OCI-LY7 (cell line): Measurements from ENCODE around the gene KLHL17. TPM values are rescaled to one million over a fixed set of nuclear protein-coding genes. Genes with fewer than 3 reads are reported as not detected.

ENCODE experiments used
- BruUV-seq: library from RNA; stranded (reverse); fragments of 400-500 nt; replicated peaks from 2 replicates; lab custom pipeline; 2021; lab: Mats Ljungman, UMichigan
- CTCF ChIA-PET: fragments of 300-600 bp; sonication (Branson Sonifier 250); formaldehyde crosslinking; loops from one replicate; lab custom pipeline; 2022; ENCODE audit warnings: antibody characterized with exemption; ENCODE audit not compliant: unreplicated experiment; lab: Charles Lee
- POLR2A ChIA-PET: fragments of 300-600 bp; sonication (Branson Sonifier 250); formaldehyde crosslinking; loops from one replicate; lab custom pipeline; 2022; ENCODE audit warnings: antibody characterized with exemption; lab: Charles Lee
- DNase-seq: peaks from one replicate; pipeline ENCODE4 v3.0.0-alpha.2; 2015; ENCODE audit warnings: low spot score
- H2AFZ ChIP-seq: fragments of 200-600 bp; sonication (generic), shearing (Covaris generic); 2 replicates; pipeline ENCODE4 v1.6.1; 2014; ENCODE audit warnings: mild to moderate bottlenecking, antibody characterized with exemption, low read length, moderate library complexity
- H3K27ac ChIP-seq: fragments of 200-600 bp; sonication (generic); 2 replicates; pipeline ENCODE4 v1.5.1; 2014; ENCODE audit warnings: mixed run types, low read depth, mild to moderate bottlenecking, moderate library complexity, low read length, inconsistent platforms; ENCODE audit not compliant: poor library complexity, severe bottlenecking
- H3K36me3 ChIP-seq: fragments of 200-600 bp; sonication (generic); 2 replicates; pipeline ENCODE4 v1.6.1; 2014; ENCODE audit warnings: mild to moderate bottlenecking, antibody characterized with exemption, low read length, moderate library complexity, mixed read lengths; ENCODE audit not compliant: insufficient read depth
- H3K4me1 ChIP-seq: fragments of 200-600 bp; sonication (generic); 2 replicates; pipeline ENCODE4 v1.5.1; 2014; ENCODE audit warnings: mild to moderate bottlenecking, low read length; ENCODE audit not compliant: insufficient read depth, poor library complexity, severe bottlenecking
- H3K4me2 ChIP-seq: fragments of 200-600 bp; sonication (generic); 2 replicates; pipeline ENCODE4 v1.6.1; 2014; ENCODE audit warnings: mild to moderate bottlenecking, low read length
- H3K4me3 ChIP-seq: fragments of 200-600 bp; sonication (generic); 2 replicates; pipeline ENCODE4 v1.5.1; 2014; ENCODE audit warnings: mild to moderate bottlenecking, low read depth, low read length; ENCODE audit not compliant: poor library complexity, severe bottlenecking
- H3K79me2 ChIP-seq: fragments of 200-600 bp; sonication (generic); 2 replicates; pipeline ENCODE4 v1.6.1; 2016; ENCODE audit warnings: low read depth, mild to moderate bottlenecking, low read length, moderate library complexity, mixed read lengths; ENCODE audit not compliant: insufficient read depth
- H3K9me2 ChIP-seq: fragments of 200-600 bp; sonication (generic); 2 replicates; pipeline ENCODE4 v1.6.1; 2016; ENCODE audit warnings: mild to moderate bottlenecking, low read length, mixed read lengths; ENCODE audit not compliant: insufficient read depth
- H3K9me3 ChIP-seq: fragments of 200-600 bp; sonication (generic); 2 replicates; pipeline ENCODE4 v1.6.1; 2014; ENCODE audit warnings: mild to moderate bottlenecking, mixed run types, low read length, mixed read lengths
- H4K20me1 ChIP-seq: fragments of 200-600 bp; sonication (generic); 2 replicates; pipeline ENCODE4 v1.6.1; 2014; ENCODE audit warnings: mild to moderate bottlenecking, antibody characterized with exemption, low read length, moderate library complexity, mixed read lengths; ENCODE audit not compliant: insufficient read depth
- EZH2phosphoT487 ChIP-seq: fragments of 200-600 bp; sonication (generic); IDR thresholded peaks from 2 replicates; pipeline ENCODE4 v1.6.1; 2018; ENCODE audit warnings: low read depth, borderline replicate concordance, mild to moderate bottlenecking, mixed run types, antibody characterized with exemption, low read length, moderate library complexity, mixed read lengths
- intact Hi-C: fragments of 100-400 bp; cut with micrococcal nuclease; formaldehyde crosslinking; loops from one replicate; pipeline ENCODE4 v1.10.0; 2022; ENCODE audit not compliant: unreplicated experiment
- total RNA-seq, 2 experiments: library from RNA; depleted of rRNA in 1 of 2; stranded (reverse); fragments of >200 nt in 1 of 2; shearing (Covaris generic) in 1 of 2; gene quantifications; 2 replicates each; pipeline ENCODE4 v1.2.3, GENCODE V29; 2014 to 2022
- TF ChIP-seq, protein P1 (sequence below): fragments of 200-600 bp; sonication (generic); conservative IDR thresholded peaks from 2 replicates; pipeline ENCODE4 v1.5.1; 2014; ENCODE audit warnings: mild to moderate bottlenecking, antibody characterized with exemption, low read length, moderate library complexity, mixed read lengths

KLHL17 gene
- total RNA-seq, 2 experiments from 2014 or later = 21.7 to 23.3 TPM

- Histone ChIP-seq H3K9me3 (no peaks in the 10 kb centered on the region), H3K4me1 (no peaks in the 10 kb centered on the region), H3K79me2 (no peaks in the 10 kb centered on the region), H4K20me1 (no peaks in the 10 kb centered on the region), H2AFZ (no peak overlapping the region), H3K36me3 (no peaks in the 10 kb centered on the region), H3K4me3 (no peak overlapping the region), H3K27ac (no peak overlapping the region), H3K9me2 (no peaks in the 10 kb centered on the region), H3K4me2 (no peak overlapping the region)
- BruUV-seq = no TSS peak
- DNase-seq = no peak
- CTCF ChIA-PET = no interaction called here
- intact Hi-C loops = no loop called here
- TF ChIP-seq, protein P1, sequence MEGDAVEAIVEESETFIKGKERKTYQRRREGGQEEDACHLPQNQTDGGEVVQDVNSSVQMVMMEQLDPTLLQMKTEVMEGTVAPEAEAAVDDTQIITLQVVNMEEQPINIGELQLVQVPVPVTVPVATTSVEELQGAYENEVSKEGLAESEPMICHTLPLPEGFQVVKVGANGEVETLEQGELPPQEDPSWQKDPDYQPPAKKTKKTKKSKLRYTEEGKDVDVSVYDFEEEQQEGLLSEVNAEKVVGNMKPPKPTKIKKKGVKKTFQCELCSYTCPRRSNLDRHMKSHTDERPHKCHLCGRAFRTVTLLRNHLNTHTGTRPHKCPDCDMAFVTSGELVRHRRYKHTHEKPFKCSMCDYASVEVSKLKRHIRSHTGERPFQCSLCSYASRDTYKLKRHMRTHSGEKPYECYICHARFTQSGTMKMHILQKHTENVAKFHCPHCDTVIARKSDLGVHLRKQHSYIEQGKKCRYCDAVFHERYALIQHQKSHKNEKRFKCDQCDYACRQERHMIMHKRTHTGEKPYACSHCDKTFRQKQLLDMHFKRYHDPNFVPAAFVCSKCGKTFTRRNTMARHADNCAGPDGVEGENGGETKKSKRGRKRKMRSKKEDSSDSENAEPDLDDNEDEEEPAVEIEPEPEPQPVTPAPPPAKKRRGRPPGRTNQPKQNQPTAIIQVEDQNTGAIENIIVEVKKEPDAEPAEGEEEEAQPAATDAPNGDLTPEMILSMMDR = no peak
- TF ChIP-seq EZH2phosphoT487 = no peak
- POLR2A ChIA-PET = no interaction called here
Observed at GRCh38 chr1:978835-979743, 18.7 kb downstream of the KLHL17 start.

DNA sequence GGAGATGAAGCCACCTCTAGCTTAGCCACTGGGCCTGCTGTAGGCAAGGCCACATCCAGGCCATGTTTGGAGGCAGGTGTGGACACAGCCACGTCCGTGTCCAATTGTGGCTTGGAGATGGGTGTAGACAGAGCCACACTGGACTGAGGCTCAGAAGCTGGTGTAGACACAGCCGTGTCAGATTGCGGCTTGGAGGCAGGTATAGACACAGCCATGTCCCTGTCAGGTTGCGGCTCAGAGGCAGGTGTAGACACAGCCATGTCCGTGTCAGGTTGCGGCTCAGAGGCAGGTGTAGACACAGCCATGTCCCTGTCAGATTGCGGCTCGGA lies 19.3 kb downstream of the KLHL17 start:
- H3K36me3 ChIP-seq = no peaks in the 10 kb centered on the region
- POLR2A ChIA-PET = no interaction called here
- no peak for TF ChIP-seq EZH2phosphoT487
- TF ChIP-seq, protein P1 = no peak
- no peak overlapping the region for H2AFZ ChIP-seq
- H3K4me2 ChIP-seq = no peak overlapping the region
- BruUV-seq = no TSS peak
- DNase-seq = no peak
- H4K20me1 ChIP-seq = no peaks in the 10 kb centered on the region
- H3K4me1 ChIP-seq = no peaks in the 10 kb centered on the region
- H3K27ac ChIP-seq = no peak overlapping the region
- no peaks in the 10 kb centered on the region for H3K9me2 ChIP-seq
- CTCF ChIA-PET = no interaction called here
- H3K9me3 ChIP-seq = no peaks in the 10 kb centered on the region
- H3K79me2 ChIP-seq = no peaks in the 10 kb centered on the region
- intact Hi-C loops = loop anchor here (10.0 kb wide), 1 partner anchor 55 kb away; no protein-coding TSS in a partner anchor
- no peak overlapping the region for H3K4me3 ChIP-seq

DNA sequence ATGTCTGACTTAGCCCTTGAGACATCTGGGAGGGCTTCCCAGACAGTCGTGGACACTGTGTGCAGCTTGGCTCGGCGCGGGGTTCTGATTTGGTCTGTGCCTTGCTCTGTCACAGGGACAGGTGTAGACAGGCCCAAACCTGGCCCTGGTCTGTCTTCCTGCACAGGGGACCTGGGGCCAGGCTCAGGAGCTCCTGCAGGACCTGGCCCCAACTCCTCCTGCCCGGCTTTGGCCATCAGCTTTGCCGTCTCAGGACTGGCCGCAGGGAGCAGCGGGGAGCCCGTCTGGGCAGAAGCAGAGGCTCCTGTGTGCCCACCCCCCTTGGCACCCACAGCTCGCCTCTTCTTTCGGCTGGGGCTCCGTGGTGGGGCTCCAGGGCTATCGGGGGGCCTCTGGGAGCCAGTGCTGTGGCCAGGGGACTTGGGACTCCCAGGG lies 19.8 kb downstream of the KLHL17 start:
- CTCF ChIA-PET = no interaction called here
- H3K27ac ChIP-seq = no peak overlapping the region
- H3K4me2 ChIP-seq = no peak overlapping the region
- no peak overlapping the region for H3K4me3 ChIP-seq
- DNase-seq = no peak
- no peak overlapping the region for H2AFZ ChIP-seq
- H4K20me1 ChIP-seq = no peaks in the 10 kb centered on the region
- no peaks in the 10 kb centered on the region for H3K36me3 ChIP-seq
- intact Hi-C loops = loop anchor here (10.0 kb wide), 1 partner anchor 55 kb away; no protein-coding TSS in a partner anchor
- POLR2A ChIA-PET = no interaction called here
- H3K9me2 ChIP-seq = no peaks in the 10 kb centered on the region
- no TSS peak for BruUV-seq
- H3K9me3 ChIP-seq = no peaks in the 10 kb centered on the region
- H3K79me2 ChIP-seq = no peaks in the 10 kb centered on the region
- H3K4me1 ChIP-seq = no peaks in the 10 kb centered on the region
- TF ChIP-seq, protein P1 = no peak
- TF ChIP-seq EZH2phosphoT487 = no peak
